Measurements from ENCODE around the gene TRIM62.
"Not testable (repeated sequence)": the region's sequence is repeated elsewhere in the genome, so short reads cannot be mapped to it uniquely, and the experiment has no call there.

The TRIM62 gene

DNA sequence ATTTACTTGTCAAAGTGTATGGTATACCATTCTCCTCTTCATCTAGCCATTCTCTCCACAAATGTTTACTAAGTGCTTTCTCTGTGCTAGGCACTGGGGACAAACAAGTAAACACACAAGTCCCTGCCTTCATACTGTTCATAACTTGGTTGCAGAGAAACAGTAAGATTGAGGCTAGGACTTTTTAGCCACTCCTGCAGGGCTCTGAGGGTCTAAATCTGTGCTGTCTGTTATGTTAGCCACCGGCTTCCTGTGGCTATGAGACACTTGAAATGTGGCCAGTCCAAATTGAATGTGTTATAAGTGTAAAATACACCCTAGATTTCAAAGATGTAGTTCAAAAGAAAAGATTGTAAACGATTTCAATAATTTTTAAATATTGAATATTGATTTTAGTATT lies 50.7 kb downstream of the TRIM62 start:
- no peak for DNase-seq

DNA sequence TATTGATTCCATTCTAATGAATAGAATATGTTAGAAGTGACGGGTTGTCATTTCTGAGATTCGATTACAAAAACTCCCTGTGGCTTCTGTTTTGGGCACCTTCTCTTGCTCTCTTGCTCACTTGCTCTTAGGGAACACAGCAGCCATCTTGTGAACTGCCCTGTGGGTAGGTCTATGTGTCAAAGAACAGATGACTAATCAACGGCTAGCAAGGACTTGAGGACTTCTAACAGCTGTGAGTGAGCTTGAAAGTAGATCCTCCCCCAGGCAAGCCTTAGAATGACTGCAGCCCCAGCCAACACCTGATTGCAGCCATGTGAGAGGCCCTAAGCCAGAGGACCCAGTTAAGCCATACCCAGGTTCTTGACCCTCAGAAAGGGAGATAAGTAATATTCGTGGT lies 51.5 kb downstream of the TRIM62 start:
- DNase-seq: no peak

- no peak for DNase-seq
These were observed 53.1 kb downstream of the TRIM62 start for GRCh38 chr1:33128781-33129180.

GRCh38 chr1:33127001-33127823 lies 54.6 kb downstream of the TRIM62 start:
- DNase-seq: peak; percentile 40

GRCh38 chr1:33126411-33127000 lies 55.3 kb downstream of the TRIM62 start:
- DNase-seq: no peak

DNA sequence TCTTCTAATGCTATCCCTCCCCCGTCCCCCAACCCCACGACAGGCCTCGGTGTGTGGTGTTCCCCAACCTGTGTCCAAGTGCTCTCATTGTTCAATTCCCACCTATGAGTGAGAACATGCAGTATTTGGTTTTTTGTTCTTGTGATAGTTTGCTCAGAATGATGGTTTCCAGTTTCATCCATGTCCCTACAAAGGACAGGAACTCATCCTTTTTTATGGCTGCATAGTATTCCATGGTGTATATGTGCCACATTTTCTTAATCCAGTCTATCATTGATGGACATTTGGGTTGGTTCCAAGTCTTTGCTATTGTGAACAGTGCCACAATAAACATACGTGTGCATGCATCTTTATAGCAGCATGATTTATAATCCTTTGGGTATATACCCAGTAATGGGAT lies 57.2 kb downstream of the TRIM62 start:
- DNase-seq: not testable (repeated sequence)

DNA sequence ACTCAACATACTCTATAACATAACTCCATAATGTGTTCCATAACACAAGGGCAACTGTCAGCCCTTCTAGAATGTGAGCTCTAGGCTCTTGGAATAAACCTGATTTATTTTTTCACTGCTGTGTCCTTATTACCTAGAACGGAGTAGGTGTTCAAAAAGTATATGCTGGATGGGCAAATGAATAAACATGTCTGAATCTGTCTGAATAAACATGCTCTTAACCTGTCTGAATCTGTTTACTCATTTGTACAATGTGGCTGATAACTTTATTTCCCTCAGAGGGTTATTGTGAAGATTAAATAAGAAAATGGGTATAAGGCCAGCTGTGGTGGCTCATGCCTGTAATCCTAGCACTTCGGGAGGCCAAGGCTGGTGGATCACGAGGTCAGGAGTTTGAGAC lies 58.6 kb downstream of the TRIM62 start:
- no peak for DNase-seq

DNA sequence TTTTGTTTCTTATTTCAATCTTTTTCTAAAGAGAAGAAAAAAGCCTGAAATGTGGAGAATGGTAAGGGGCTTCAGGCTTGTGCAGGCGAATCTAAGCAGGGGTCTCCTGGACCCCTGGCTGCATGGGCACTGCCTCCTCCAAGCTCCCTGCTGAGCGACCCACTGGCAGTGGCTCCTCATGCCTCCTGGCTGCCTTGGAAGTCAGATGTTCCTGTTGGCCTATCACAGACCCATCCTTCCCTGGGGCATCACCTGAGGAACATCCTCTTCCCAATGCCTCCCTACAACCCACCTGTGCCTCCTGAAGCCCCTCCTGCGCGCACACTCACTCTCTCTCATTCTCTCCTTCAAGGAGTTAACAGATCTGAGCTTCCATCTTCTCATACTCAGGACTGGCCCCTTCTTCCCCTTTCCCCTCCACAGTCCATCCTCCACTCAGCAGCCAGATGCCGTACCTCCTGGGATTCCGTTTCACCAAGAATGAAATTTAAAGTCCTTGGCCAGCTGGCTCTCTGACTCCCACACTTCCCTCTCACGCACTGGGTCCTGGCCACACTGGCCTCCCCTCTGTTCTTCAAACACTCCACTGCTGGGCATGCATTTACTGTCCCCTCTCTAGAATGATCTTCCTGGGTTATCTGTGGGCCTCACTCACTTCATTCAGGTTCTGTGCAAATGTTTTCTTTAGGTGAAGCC lies 59.2 kb downstream of the TRIM62 start:
- DNase-seq: no peak

GRCh38 chr1:33121728-33122127 lies 60.1 kb downstream of the TRIM62 start:
- no peak for DNase-seq

DNA sequence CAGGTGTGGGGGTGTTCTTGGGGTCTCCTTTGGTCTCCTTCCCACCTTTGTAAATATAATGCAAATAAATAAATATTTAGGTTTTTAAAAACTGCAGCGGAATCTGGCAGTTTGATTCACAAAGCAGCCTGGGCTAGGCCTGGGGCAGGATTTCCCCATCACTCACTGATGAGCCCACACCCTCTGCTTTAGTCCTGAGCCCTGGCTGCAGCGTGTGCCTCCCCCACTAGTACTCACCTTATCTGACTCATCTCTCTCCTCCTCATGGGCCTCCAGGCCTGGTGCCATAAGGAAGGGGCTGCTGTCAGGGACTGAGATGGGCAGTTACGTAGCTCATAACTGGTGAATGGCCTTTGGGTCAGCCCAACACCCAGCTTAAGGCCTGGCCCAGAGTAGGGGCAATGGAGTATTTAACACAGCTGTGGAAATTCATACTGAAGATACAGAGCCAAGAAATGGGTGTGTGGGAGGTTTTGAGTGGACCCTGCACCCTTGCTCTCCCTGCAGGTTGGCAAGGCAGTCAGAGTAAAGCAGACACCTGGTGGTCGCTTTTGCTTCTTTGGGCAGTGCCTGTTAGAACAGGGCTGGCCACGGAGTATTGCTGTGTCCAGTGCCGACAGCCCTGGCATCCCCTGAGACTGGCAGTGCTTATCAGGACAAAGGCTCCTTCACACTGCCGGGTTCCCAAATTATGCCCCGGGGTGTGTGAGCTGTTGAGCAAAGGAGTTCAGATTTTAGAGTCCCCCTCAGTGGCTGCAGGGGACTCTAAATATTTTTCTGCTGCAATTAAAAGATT lies 61.2 kb downstream of the TRIM62 start:
- no peak for DNase-seq

- DNase-seq: no peak
These were observed 62.2 kb downstream of the TRIM62 start for GRCh38 chr1:33119532-33120217.

DNA sequence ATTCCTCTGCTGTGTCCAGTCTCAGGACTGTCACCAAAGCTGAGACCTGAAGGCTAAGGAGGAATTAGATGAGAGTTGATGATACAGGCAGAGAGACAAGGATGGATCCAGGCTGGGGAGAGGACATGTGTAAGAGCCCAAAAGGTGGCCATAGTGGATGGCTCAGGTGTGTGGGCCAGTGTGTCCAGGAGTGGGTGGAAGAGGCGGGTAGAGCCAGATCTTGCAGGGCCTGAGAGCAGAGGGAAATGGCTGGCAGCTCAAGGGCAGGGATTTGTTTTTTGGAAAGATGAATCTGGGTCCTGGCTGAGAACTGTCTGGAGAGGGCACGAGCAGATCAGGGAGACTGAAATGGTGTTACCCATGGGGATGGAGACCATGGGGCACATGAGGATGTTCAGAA lies 62.8 kb downstream of the TRIM62 start:
- DNase-seq: no peak

DNA sequence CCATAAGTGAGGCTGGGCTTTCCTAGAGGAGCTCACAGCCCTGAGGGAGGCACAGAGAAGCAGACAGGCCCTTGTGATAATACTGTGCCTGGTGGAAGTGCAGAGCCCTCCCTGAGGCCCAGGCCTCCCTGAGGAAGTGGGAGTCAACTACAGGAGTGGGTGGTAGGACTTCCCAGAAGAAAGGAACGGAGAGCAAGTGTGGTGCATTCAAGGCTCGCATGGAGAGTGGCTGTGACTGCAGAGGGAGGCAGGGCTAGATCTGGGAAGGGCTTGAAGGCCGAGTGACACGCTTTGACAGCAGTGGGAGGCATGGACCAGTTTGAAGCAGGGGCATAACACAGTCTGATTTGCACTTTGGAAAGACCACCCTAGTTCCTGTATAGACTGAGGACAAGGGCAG lies 63.6 kb downstream of the TRIM62 start:
- DNase-seq: no peak

DNA sequence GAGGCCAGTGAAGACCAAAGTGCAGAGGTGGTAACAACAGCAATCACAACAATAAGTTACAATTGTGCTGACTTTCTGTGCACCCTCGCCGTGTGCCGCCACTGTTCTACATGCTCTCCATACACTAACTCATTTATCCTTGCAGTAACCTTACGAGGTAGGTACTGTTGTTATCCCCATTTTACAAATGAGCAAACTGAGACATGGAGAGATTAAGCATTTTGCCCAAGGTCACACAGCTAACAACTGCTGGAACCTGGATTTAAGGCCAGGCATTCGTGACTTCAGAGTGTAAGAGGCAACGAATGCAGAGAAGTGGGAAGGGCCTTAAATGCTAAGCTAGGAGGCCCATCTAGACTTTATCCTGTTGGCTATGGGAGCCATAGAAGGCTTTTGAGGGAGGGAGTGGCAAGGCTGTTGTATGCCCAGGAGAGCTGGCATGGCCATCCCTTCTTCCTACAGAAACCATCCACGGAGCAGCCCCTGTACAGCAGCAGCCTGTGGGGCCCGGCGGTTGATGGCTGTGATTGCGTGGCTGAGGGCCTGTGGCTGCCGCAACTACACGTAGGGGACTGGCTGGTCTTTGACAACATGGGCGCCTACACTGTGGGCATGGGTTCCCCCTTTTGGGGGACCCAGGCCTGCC lies 64.3 kb downstream of the TRIM62 start:
- no peak for DNase-seq

DNA sequence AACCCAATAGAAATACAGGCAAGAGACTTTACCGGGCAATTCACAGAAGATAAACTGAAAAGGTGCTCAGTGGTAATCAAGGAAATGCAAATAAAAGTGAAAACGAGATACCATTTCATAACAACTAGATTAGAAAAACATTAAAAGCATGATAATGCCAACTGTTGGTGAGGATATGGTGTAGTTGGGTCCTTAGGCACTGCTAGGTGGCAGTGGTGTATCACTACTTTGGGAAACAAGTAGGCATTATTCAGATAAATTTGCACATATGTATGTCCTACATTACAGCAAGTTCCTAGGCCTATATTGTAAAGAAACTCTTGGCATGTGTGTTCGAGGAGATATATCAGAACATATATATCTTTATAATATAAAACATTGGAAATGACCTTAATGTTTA lies 69.9 kb downstream of the TRIM62 start:
- no peak for DNase-seq

- no peak for DNase-seq
These were observed 71.4 kb downstream of the TRIM62 start for GRCh38 chr1:33110477-33110876.

GRCh38 chr1:33100119-33100415 lies 81.8 kb downstream of the TRIM62 start:
- not testable (repeated sequence) for DNase-seq

DNA sequence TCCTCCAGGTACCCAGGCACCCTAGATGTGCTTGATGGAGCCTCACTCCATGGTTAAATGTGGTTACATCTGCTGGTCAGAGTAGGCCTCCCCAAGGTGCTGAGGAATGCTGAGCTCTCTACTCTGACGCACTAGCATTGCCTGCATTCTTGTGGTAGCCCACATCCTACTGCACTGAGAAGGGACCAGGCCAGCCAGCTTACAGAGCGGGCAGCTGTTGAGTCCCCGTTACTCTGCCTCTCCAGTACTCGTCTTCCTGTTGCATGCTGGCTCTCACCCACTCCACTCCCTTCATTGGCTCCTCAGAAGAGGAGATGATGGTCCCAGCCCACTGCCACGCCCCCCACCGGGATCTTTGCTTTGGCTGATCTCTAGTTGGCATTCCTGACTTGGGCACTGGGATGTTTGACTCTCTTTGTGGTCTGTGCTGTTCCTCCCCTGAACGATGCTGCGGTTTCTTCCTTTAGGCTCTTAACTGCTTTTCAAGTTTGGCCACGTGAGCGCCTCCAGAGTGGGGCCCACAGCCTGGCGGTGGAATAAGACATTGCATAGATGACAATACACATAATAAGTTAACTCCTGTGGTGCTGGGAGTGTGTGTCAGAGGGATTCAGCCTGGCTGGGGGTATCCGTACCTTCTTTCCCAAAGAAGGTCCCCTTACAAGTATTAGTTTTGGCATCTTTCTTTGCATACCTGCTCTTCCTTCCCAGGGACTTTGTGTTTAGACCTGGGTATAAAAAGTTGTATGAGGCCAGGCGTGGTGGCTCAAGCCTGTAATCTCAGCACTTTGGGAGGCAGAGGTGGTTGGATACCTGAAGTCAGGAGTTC lies 82.3 kb downstream of the TRIM62 start:
- no peak for DNase-seq

GRCh38 chr1:33098371-33098770 lies 83.5 kb downstream of the TRIM62 start:
- DNase-seq: no peak

GRCh38 chr1:33097762-33098161 lies 84.1 kb downstream of the TRIM62 start:
- no peak for DNase-seq

DNA sequence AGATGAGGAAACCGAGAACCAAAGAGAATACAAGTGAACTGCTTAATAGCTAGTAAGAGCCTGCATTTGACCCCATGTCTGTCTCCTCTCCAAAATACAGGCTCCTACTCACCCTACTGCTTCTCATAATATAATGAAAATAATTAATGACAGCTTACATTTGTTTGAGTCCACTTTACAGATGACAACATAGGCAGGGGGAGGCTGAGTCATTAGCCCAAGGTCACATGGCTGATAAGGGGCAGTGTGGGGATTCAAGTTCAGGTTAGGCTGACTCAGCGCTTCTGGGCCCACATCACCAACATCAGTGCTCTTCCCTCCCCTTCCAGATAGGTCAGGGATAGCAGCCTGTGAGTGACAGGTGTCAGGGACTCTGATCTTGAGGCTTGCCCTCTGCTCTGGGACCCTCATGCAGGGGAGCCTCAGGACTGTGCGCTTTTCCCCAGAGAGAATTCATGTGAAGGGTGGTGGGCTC lies 84.7 kb downstream of the TRIM62 start:
- no peak for DNase-seq
